HFF-Myc (cell line): Measurements from ENCODE around the gene GAS6.

Experiments
- DNase-seq: peaks from one replicate; pipeline ENCODE4 v3.0.0-alpha.2; 2011; ENCODE audit warnings: low read depth; ENCODE audit errors: extremely low read depth
- H3K4me3 ChIP-seq: replicated peaks from 2 replicates; pipeline ENCODE4 v1.5.1; 2011; ENCODE audit warnings: low read depth, mild to moderate bottlenecking, control low read depth, low read length
- CTCF ChIP-seq: IDR thresholded peaks from 2 replicates; pipeline ENCODE4 v1.5.1; 2012; ENCODE audit warnings: mild to moderate bottlenecking, low read depth, low read length, control low read depth; ENCODE audit errors: missing control alignments

GAS6 gene

DNA sequence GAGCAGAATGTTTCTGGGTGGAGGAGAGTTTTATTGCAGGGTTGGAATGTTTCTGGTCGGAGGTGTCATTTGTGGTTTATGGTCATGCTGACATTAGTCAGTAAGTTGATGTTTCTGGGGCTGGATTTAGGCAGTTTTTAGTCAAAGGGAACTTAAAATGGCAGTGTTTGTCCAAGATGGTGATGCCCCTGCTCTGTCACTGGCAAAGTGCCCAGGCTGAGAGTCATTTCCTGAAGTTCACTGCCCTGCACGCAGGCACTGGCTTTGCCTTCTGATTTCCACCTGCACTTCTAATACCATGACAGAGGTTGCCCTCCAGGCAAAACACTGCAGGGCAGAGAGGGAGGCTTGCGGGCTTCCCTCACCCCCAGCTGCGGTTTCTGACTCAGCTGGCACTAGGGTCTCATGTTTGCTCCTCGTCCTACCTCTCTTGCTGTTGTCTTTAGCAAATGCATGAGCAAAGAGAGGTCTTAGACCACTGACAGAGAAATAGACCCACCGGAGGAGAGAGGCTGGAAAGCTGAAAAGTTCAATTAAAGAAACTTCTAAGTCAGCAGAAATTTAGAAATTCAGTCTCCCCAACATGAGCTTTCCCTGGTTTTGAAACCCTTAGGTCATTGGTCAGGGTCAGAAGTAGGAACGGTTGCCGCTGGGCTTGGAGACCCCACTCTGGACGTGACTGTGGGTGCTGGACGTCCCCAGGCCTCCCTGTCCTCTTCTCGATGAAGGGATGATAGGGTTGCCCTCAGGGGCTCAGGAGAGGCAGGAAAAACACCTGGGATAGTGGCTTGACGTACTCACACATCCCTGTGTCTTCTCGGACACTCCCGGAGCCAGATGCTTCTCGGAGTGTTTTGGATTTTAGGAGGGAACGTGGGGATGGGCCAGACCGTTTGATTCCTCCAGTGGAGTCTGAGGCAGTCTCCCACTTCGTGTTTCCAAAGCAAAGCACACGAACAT lies 78.5 kb downstream of the GAS6 start:
- no peak for TF ChIP-seq CTCF
- no peak overlapping the region for H3K4me3 ChIP-seq
- peak; percentile 65 for DNase-seq

DNA sequence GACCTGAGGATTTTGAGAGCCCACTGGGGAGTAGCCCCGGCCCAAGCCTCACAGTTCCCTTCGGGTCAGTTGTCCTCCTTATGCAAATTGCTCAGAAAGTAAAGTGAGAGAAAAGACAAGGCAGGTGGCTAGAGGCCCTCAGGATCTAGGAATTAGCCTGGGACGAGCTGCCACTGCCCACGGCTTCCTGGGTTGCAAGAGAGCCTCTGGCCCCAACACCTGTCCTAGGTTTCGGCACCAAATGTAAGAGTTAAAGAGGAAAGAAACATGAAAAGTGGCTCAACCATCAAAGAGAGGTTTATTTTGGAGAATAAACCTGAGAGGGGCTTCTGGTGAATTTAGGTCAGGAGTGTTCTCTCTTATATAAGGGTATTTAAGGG lies 79.2 kb downstream of the GAS6 start:
- DNase-seq, result no peak
- no peak for TF ChIP-seq CTCF
- no peak overlapping the region for H3K4me3 ChIP-seq

GRCh38 chr13:113783966-113784644 lies 79.8 kb downstream of the GAS6 start:
- no peak for DNase-seq
- no peak for TF ChIP-seq CTCF
- no peak overlapping the region for H3K4me3 ChIP-seq

DNA sequence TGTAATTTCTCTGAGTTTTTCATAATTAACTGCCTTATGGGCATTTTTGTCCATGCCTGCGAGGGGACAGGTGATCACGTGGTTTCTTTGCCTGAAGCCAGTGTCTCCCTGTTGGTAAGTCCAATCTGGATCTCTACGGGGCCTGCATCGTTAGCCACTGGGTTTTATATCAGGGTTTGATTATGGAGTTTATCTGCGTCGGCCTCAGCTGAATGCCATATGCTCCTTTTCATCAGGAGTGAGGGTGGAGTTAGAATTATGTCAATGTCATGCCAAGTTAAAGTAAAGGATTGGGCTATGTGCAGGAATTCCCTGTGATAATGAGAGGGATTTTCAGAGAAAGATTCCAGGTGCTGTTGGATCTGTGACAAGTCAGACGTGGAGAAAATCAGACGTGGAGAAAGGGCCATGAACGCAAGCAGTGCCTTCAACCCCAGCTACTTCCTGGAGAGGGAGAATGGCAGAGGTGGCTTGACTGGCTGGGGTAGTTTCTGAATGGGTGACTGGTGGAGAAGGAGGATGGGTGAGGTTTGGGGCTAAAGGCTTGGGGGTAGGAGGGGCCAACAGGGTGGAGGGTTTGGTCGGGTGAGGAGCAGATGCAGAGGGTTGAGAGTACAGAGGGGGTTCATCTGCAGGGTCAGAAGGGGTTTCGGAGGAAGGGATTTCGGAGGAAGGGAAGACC lies 80.5 kb downstream of the GAS6 start:
- TF ChIP-seq CTCF, result no peak
- no peak overlapping the region for H3K4me3 ChIP-seq
- no peak for DNase-seq

GRCh38 chr13:113782472-113782871 lies 81.4 kb downstream of the GAS6 start:
- DNase-seq, result no peak
- no peak overlapping the region for H3K4me3 ChIP-seq
- no peak for TF ChIP-seq CTCF

DNA sequence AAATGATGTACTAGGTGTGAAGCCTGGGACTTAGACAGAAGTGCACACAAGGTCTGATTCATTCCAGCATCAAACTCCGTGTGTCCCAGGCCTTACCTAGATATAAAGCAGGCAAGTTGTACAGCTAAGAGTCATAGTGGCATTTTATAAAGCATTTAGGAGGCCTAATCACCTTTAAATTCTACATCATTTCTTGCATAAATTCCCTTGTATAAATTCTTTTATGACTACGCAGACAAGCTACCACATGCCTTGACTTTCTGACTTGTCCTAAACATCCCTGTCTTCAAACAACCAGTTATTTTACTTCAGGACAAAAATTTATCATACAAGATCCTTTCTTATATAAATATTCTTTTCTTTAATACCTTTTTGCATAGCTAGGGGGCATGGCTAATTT lies 82.3 kb downstream of the GAS6 start:
- H3K4me3 ChIP-seq, result no peak overlapping the region
- no peak for DNase-seq
- TF ChIP-seq CTCF, result no peak
